Fibroblast of skin of right biceps (primary cell): ENCODE results near the gene ABCE1.

Experiments
- DNase-seq: peaks from one replicate; pipeline ENCODE4 v3.0.0-alpha.2; 2013

The ABCE1 gene

DNA sequence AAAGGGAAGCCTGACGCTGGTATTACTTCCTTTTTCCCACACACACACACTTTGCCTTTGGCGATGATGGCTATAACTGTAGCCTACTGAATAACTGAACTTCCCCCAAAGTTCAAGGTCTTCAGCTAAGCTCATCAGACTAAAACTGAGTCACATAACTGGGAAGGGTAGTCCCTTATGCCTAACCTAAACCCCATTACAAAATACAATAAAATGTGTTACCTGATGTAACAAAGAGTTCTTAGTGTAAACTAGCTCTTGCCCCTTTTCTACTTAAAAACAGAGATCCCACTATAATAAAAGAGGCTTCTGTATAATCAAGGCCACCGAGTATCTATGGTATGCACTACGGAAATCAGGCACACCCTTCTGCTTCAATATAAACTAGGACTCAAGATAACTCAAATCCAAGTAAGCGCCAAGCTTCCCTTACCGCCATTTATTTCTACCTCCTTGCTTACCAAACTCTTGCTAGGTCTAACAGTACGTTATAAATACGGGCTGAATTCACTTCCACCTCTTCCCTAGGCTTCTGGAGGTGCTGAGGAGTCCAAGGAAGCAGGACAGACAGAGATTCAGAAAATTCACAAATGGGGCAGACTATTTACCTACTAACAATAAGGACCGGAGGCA is 79.9 kb downstream of the ABCE1 start:
- DNase-seq: peak; percentile 16

DNA sequence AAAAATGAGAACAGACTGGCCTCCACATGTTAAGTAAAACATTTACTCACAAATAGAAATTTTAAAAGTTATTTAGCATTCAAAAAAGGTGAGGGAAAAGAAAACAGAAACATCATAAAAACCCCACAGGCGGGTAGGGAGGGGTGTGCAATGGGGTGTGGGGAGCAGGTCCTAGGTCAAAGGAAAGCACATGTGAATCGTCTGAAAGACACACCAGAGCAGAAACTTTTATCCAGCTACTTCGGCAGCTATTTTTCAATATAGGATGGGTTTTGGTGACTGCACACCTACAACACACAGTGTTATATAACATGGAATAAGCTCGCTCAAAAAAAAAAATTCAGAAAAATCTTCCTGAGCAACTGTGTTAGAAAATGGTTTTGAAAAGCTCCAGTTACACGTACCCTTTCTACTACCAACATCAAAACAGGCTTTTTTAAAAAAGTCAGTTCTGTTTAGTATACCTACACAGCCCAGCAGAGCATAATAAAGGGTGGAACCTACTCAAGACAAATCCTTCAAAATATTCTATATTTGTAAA is 80.7 kb downstream of the ABCE1 start:
- no peak for DNase-seq
